ENCODE measurements around the gene CRTC1.
A peak's percentile ranks its signal among the peaks of the same experiment; 100 is the strongest.
"Not testable (repeated sequence)": the region's sequence is repeated elsewhere in the genome, so short reads cannot be mapped to it uniquely, and the experiment has no call there.

CRTC1 gene

GRCh38 chr19:18677156-18677555, 6.3 kb upstream of the CRTC1 start:
- no peak overlapping the region for H3K4me3 ChIP-seq (ENCODE audit: insufficient read depth, low read depth, low read length, poor library complexity, severe bottlenecking)
- no peaks in the 10 kb centered on the region for H3K27me3 ChIP-seq (replicated peaks; ENCODE audit: control insufficient read depth, insufficient read depth, low read length, poor library complexity, severe bottlenecking)
- H3K9me3 ChIP-seq (ENCODE audit: control insufficient read depth, low read length): no peaks in the 10 kb centered on the region
- no peaks in the 10 kb centered on the region for H3K4me1 ChIP-seq (ENCODE audit: control insufficient read depth, insufficient read depth, low read length, poor library complexity, severe bottlenecking)
- H3K36me3 ChIP-seq (ENCODE audit: control insufficient read depth, insufficient read depth, low read length): no peaks in the 10 kb centered on the region
- no peak for DNase-seq
- no peak overlapping the region for H3K27ac ChIP-seq (ENCODE audit: insufficient read depth, low read length, poor library complexity, severe bottlenecking)

- H3K27me3 ChIP-seq (replicated peaks; ENCODE audit: control insufficient read depth, insufficient read depth, low read length, poor library complexity, severe bottlenecking); H3K36me3 ChIP-seq (ENCODE audit: control insufficient read depth, insufficient read depth, low read length); H3K4me3 ChIP-seq (ENCODE audit: insufficient read depth, low read depth, low read length, poor library complexity, severe bottlenecking); H3K27ac ChIP-seq (ENCODE audit: insufficient read depth, low read length, poor library complexity, severe bottlenecking); H3K9me3 ChIP-seq (ENCODE audit: control insufficient read depth, low read length); DNase-seq: not testable (repeated sequence)
- H3K4me1 ChIP-seq (ENCODE audit: control insufficient read depth, insufficient read depth, low read length, poor library complexity, severe bottlenecking): peaks cover 16% of the 10 kb centered on the region
Measured at GRCh38 chr19:18680148-18680547, 3.3 kb upstream of the CRTC1 start.

DNA sequence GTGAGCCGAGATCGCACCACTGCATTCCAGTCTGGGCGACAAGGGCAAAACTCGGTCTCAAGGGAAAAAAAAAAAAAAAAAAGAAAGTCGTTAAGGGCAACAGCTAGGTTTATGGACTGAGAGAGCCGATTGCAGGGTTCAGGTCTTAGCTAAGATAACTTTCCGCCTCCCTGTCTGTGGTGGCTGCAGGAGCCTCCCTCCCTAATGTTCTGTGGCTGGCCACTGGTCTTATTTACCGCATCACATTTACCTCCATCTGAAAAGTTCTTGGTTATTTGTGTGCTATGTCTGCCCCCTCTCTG, 722 bp upstream of the CRTC1 start:
- Histone ChIP-seq H3K4me1 (ENCODE audit: control insufficient read depth, insufficient read depth, low read length, poor library complexity, severe bottlenecking) (peaks cover 16% of the 10 kb centered on the region), H3K27me3 (replicated peaks; ENCODE audit: control insufficient read depth, insufficient read depth, low read length, poor library complexity, severe bottlenecking) (no peaks in the 10 kb centered on the region), H3K27ac (ENCODE audit: insufficient read depth, low read length, poor library complexity, severe bottlenecking) (no peak overlapping the region), H3K9me3 (ENCODE audit: control insufficient read depth, low read length) (no peaks in the 10 kb centered on the region), H3K36me3 (ENCODE audit: control insufficient read depth, insufficient read depth, low read length) (no peaks in the 10 kb centered on the region), H3K4me3 (ENCODE audit: insufficient read depth, low read depth, low read length, poor library complexity, severe bottlenecking) (peak overlapping the region; percentile 72)
- no peak for DNase-seq

DNA sequence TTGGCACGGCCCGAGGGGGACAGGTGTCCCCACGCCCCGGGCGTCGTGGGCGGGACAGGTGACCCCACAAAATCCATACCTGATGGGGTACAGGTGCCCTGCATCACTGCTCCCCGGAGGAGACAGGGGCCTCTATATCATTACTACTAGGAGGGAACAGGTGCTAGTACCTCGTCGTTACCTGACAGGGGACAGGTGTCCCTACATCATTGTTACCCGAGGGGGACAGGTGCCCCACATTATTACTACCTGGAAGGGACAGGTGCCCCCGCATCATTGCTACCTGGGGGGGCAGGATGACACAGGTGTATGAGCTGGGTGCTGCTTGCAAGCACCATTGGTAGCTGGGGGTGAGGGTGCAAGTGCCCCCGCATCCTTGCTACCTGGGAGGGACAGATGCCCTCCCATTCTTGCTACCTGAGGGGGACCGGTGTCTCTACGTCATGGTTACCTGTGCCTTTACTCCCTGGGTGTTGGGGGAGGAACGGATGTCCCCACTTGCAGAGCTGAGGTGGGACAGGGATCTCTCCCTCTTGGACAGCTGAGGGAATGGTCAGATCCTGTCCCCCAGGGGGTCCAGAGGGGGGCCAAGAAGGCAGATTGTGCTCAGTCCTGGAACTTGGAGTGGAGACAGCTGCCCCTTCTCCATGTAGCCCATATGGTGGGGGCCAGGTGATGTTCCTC, 620 bp downstream of the CRTC1 start:
- Histone ChIP-seq H3K27ac (ENCODE audit: insufficient read depth, low read length, poor library complexity, severe bottlenecking) (no peak overlapping the region), H3K36me3 (ENCODE audit: control insufficient read depth, insufficient read depth, low read length) (no peaks in the 10 kb centered on the region), H3K27me3 (replicated peaks; ENCODE audit: control insufficient read depth, insufficient read depth, low read length, poor library complexity, severe bottlenecking) (no peaks in the 10 kb centered on the region), H3K9me3 (ENCODE audit: control insufficient read depth, low read length) (no peaks in the 10 kb centered on the region), H3K4me1 (ENCODE audit: control insufficient read depth, insufficient read depth, low read length, poor library complexity, severe bottlenecking) (peaks cover 16% of the 10 kb centered on the region), H3K4me3 (ENCODE audit: insufficient read depth, low read depth, low read length, poor library complexity, severe bottlenecking) (peak overlapping the region; percentile 61)
- peak in 1 of 3 donors; percentile 8 for DNase-seq

- no peak for DNase-seq
- H3K4me1 ChIP-seq (ENCODE audit: control insufficient read depth, insufficient read depth, low read length, poor library complexity, severe bottlenecking): peaks cover 16% of the 10 kb centered on the region
- H3K27me3 ChIP-seq (replicated peaks; ENCODE audit: control insufficient read depth, insufficient read depth, low read length, poor library complexity, severe bottlenecking): no peaks in the 10 kb centered on the region
- no peak overlapping the region for H3K27ac ChIP-seq (ENCODE audit: insufficient read depth, low read length, poor library complexity, severe bottlenecking)
- no peaks in the 10 kb centered on the region for H3K36me3 ChIP-seq (ENCODE audit: control insufficient read depth, insufficient read depth, low read length)
- no peak overlapping the region for H3K4me3 ChIP-seq (ENCODE audit: insufficient read depth, low read depth, low read length, poor library complexity, severe bottlenecking)
- no peaks in the 10 kb centered on the region for H3K9me3 ChIP-seq (ENCODE audit: control insufficient read depth, low read length)
Measured at GRCh38 chr19:18684642-18684993, 1.1 kb downstream of the CRTC1 start.

- H3K27me3 ChIP-seq (replicated peaks; ENCODE audit: control insufficient read depth, insufficient read depth, low read length, poor library complexity, severe bottlenecking): no peaks in the 10 kb centered on the region
- H3K4me1 ChIP-seq (ENCODE audit: control insufficient read depth, insufficient read depth, low read length, poor library complexity, severe bottlenecking): peaks cover 16% of the 10 kb centered on the region
- H3K9me3 ChIP-seq (ENCODE audit: control insufficient read depth, low read length): no peaks in the 10 kb centered on the region
- H3K36me3 ChIP-seq (ENCODE audit: control insufficient read depth, insufficient read depth, low read length): no peaks in the 10 kb centered on the region
- DNase-seq: no peak
- no peak overlapping the region for H3K4me3 ChIP-seq (ENCODE audit: insufficient read depth, low read depth, low read length, poor library complexity, severe bottlenecking)
- no peak overlapping the region for H3K27ac ChIP-seq (ENCODE audit: insufficient read depth, low read length, poor library complexity, severe bottlenecking)
Measured at GRCh38 chr19:18685597-18686190, 2.2 kb downstream of the CRTC1 start.

DNA sequence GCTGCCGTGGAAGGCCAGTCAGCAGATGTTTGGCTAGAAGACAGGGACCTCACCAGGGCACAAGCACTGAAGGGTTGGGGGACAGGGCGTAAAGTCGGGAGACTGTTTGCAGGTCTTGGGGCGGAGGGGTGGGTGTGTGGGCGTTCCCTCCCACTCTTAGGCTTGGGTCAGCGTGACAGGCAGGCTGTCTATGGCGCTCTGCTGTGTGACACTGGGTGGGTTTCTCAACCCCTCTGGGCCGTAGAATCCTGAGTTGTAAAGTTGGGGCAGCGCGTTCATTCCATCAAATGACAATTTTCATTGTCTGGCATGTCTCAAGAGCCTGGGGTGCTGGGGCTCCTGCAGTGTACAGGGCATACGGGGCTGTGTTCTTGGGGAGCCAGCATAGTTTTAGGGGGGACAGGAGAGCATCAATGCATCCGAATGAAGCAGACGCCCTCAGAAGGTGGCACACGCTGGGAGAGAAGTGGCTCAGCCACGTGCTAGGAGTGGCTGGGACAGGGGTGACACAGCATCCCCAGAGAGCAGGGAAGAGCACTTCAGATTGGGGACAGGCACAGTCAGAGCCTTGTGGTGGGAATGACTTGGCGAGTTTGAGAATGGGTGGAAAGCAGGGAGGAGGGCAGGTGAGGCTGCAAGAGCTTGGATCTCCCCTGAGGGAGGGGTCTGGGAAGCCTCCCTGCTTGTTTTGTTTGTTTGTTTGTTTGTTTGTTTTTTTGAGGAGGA, 4.4 kb downstream of the CRTC1 start:
- no peaks in the 10 kb centered on the region for H3K36me3 ChIP-seq (ENCODE audit: control insufficient read depth, insufficient read depth, low read length)
- H3K4me3 ChIP-seq (ENCODE audit: insufficient read depth, low read depth, low read length, poor library complexity, severe bottlenecking): no peak overlapping the region
- H3K27me3 ChIP-seq (replicated peaks; ENCODE audit: control insufficient read depth, insufficient read depth, low read length, poor library complexity, severe bottlenecking): no peaks in the 10 kb centered on the region
- no peak for DNase-seq
- H3K4me1 ChIP-seq (ENCODE audit: control insufficient read depth, insufficient read depth, low read length, poor library complexity, severe bottlenecking): peaks cover 14% of the 10 kb centered on the region
- no peaks in the 10 kb centered on the region for H3K9me3 ChIP-seq (ENCODE audit: control insufficient read depth, low read length)
- no peak overlapping the region for H3K27ac ChIP-seq (ENCODE audit: insufficient read depth, low read length, poor library complexity, severe bottlenecking)

DNA sequence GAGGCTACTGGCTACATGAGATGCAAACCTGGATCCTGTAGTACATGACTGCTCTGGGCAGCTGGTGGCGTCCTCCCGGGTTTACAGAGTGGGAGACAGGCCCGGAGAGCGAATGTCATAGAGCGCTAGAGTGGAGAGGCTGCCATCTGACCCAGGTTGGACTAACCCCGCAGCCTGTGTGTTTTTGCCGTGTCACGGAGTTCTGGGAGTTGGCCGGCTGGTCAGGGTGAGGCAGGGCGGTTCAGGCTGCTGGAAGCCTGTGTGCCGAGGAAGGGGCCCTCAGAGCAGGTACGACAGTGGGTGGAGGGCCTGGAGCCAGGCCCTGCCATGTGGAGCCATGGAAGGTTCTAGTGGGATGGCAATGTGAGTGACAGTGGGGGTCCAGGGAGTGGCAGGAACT, 12.5 kb downstream of the CRTC1 start:
- no peak for DNase-seq
- H3K9me3 ChIP-seq (ENCODE audit: control insufficient read depth, low read length): no peaks in the 10 kb centered on the region

GRCh38 chr19:18697680-18698079, 14.2 kb downstream of the CRTC1 start:
- H3K27ac ChIP-seq (ENCODE audit: insufficient read depth, low read length, poor library complexity, severe bottlenecking): no peak overlapping the region
- no peaks in the 10 kb centered on the region for H3K36me3 ChIP-seq (ENCODE audit: control insufficient read depth, insufficient read depth, low read length)
- no peak overlapping the region for H3K4me3 ChIP-seq (ENCODE audit: insufficient read depth, low read depth, low read length, poor library complexity, severe bottlenecking)
- H3K9me3 ChIP-seq (ENCODE audit: control insufficient read depth, low read length): no peaks in the 10 kb centered on the region
- DNase-seq: no peak
- H3K27me3 ChIP-seq (replicated peaks; ENCODE audit: control insufficient read depth, insufficient read depth, low read length, poor library complexity, severe bottlenecking): no peaks in the 10 kb centered on the region
- H3K4me1 ChIP-seq (ENCODE audit: control insufficient read depth, insufficient read depth, low read length, poor library complexity, severe bottlenecking): peaks cover 32% of the 10 kb centered on the region

More for the DNA sequence above, 12.5 kb downstream of the CRTC1 start:
- Histone ChIP-seq H3K4me3 (ENCODE audit: insufficient read depth, low read depth, low read length, poor library complexity, severe bottlenecking) (no peak overlapping the region), H3K27me3 (replicated peaks; ENCODE audit: control insufficient read depth, insufficient read depth, low read length, poor library complexity, severe bottlenecking) (no peaks in the 10 kb centered on the region), H3K27ac (ENCODE audit: insufficient read depth, low read length, poor library complexity, severe bottlenecking) (no peak overlapping the region), H3K36me3 (ENCODE audit: control insufficient read depth, insufficient read depth, low read length) (no peaks in the 10 kb centered on the region), H3K4me1 (ENCODE audit: control insufficient read depth, insufficient read depth, low read length, poor library complexity, severe bottlenecking) (peaks cover 28% of the 10 kb centered on the region)

All from effector memory CD4-positive, alpha-beta T cell (primary cell).